Ovary (tissue), 9 donors: Measurements from ENCODE around the gene ENTPD8. TPM values are rescaled to one million over a fixed set of nuclear protein-coding genes. Genes with fewer than 3 reads are reported as not detected.
A peak's percentile ranks its signal among the peaks of the same experiment; 100 is the strongest.

Experiments
- DNase-seq, 5 donors: peaks; one replicate each; pipeline ENCODE4 v3.0.0-alpha.2; 2019 to 2020
- H3K27ac ChIP-seq, 2 donors: fragments of 200-600 bp; one replicate each; pipeline versions ENCODE4 v1.5.1 to v1.8.0; 2019 to 2022
- H3K27me3 ChIP-seq: fragments of 200-600 bp; one replicate; pipeline ENCODE4 v1.8.0; 2022
- H3K36me3 ChIP-seq: fragments of 200-600 bp; sonication (generic); one replicate; pipeline ENCODE4 v1.5.1; 2019
- H3K4me1 ChIP-seq: one replicate; pipeline ENCODE4 v1.8.1; 2013; ENCODE audit warnings: mild to moderate bottlenecking, moderate library complexity; ENCODE audit not compliant: insufficient read depth
- H3K4me3 ChIP-seq: fragments of 200-600 bp; sonication (generic); one replicate; pipeline ENCODE4 v1.5.1; 2017
- H3K9me3 ChIP-seq, 2 donors: fragments of 200-600 bp in 1 of 2; sonication (generic) in 1 of 2; one replicate each; pipeline versions ENCODE4 v1.5.1 to v1.8.1; 2013 to 2019; ENCODE audit warnings: mild to moderate bottlenecking in 1 of 2, moderate library complexity in 1 of 2
- EP300 ChIP-seq: sonication (generic); formaldehyde crosslinking; IDR thresholded peaks from one replicate; pipeline ENCODE4 v1.6.1; 2017; ENCODE audit warnings: antibody characterized with exemption
- POLR2A ChIP-seq: fragments of 450-650 bp; IDR thresholded peaks from one replicate; pipeline ENCODE4 v1.6.1; 2017; ENCODE audit warnings: antibody characterized with exemption, mild to moderate bottlenecking, moderate library complexity
- WGBS, 3 donors: extraction: QIAGEN DNeasy Blood & Tissue Kit in 1 of 3; methylation state at CpG; one replicate each; pipeline versions ENCODE4 v1.1.5 to v1.1.7; 2013 to 2017; 5-methylcytosine and 5-hydroxymethylcytosine counted together
- intact Hi-C, 4 donors: fragments of 100-400 bp; cut with DNase I; formaldehyde crosslinking; loops; one replicate each; pipeline versions ENCODE4 v1.11.0 to v1.15.1; 2022 to 2023
- polyA plus RNA-seq, 2 donors: library from polyadenylated mRNA; stranded (reverse); fragments of 200-250 nt in 1 of 2; fragments of 350-450 nt in 1 of 2; fragmentation: Illumina TruSeq in 1 of 2; extraction: RNeasy Lipid Tissue Mini Kit (QIAGEN cat#74804) in 1 of 2; gene quantifications; one replicate each; pipeline ENCODE4 v1.2.3, GENCODE V29; 2013 to 2014
- total RNA-seq, 7 donors: library from RNA; depleted of rRNA in 2 of 7; stranded (reverse); fragments of >200 nt in 2 of 7; fragmentation: NEBNext Ultra II Directional in 3 of 7; extraction: Animal tissue kit (Norgen Biotek cat#: 25700) in 3 of 7; gene quantifications; one replicate each; pipeline versions ENCODE4 v1.1.0 to v1.2.4, GENCODE V29; 2016 to 2023
- TF ChIP-seq, protein P1 (sequence below), 3 donors: fragments of 450-650 bp in 2 of 3; fragments of 200-600 bp in 1 of 3; IDR thresholded peaks; one replicate each; pipeline versions ENCODE4 v1.5.1 to v1.8.0; 2016 to 2022; ENCODE audit warnings: antibody characterized with exemption in 3 of 3, mild to moderate bottlenecking in 1 of 3
- donor health status: DM: no; HTN: no; CAD: no; lungs with moderate emphysema.
- donor health status: DM: no; HTN: no; CAD: no.
- donor health status: Bipolar disorder and iron deficiency.
- donor health status: DM: yes; HTN: yes; CAD: no.
- donor health status: DM: no; HTN: no; CAD: no.
- donor health status: DM: yes; HTN: yes; CAD: no.

Gene ENTPD8
- total and polyA plus RNA-seq, 9 donors, result 0.10 to 0.57 (median 0.17) TPM; not detected in 3

DNA sequence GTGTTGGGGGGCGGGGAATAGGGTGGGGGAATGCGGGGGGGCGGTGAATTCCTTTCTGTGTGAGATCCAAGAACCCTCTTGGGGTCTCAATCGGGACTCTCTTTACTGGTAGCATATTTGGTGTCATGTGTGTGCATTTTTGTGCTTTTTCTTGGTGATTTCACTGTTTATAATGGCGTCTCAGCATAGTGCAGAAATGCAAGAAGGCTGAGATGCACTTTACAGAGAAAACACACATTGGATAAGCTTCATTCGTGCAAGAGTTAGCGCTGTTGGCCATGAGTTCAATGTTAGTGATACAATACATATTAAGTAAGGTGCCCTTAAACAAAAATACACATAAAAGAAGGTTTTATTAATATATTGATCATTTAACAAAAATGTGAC, 771 bp upstream of the ENTPD8 start:
- Histone ChIP-seq H3K4me1 (no peaks in the 10 kb centered on the region), H3K27me3 (no peaks in the 10 kb centered on the region), H3K36me3 (no peaks in the 10 kb centered on the region), H3K9me3 (no peaks in the 10 kb centered on the region), H3K27ac (no peak overlapping the region), H3K4me3 (no peak overlapping the region)
- no peak for DNase-seq
- intact Hi-C loops, result loop anchor here in 1 of 4 donors (10.0 kb wide), 1 partner anchor 147 kb away; no protein-coding TSS in a partner anchor
- TF ChIP-seq POLR2A, result no peak
- TF ChIP-seq, protein P1, sequence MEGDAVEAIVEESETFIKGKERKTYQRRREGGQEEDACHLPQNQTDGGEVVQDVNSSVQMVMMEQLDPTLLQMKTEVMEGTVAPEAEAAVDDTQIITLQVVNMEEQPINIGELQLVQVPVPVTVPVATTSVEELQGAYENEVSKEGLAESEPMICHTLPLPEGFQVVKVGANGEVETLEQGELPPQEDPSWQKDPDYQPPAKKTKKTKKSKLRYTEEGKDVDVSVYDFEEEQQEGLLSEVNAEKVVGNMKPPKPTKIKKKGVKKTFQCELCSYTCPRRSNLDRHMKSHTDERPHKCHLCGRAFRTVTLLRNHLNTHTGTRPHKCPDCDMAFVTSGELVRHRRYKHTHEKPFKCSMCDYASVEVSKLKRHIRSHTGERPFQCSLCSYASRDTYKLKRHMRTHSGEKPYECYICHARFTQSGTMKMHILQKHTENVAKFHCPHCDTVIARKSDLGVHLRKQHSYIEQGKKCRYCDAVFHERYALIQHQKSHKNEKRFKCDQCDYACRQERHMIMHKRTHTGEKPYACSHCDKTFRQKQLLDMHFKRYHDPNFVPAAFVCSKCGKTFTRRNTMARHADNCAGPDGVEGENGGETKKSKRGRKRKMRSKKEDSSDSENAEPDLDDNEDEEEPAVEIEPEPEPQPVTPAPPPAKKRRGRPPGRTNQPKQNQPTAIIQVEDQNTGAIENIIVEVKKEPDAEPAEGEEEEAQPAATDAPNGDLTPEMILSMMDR (IDR thresholded peaks at IDR 0.05), result no peak
- no peak for TF ChIP-seq EP300
- 15 to 20% (median 16%) methylated on average over 6 to 7 of the region's 7 CpGs for WGBS, 3 donors

DNA sequence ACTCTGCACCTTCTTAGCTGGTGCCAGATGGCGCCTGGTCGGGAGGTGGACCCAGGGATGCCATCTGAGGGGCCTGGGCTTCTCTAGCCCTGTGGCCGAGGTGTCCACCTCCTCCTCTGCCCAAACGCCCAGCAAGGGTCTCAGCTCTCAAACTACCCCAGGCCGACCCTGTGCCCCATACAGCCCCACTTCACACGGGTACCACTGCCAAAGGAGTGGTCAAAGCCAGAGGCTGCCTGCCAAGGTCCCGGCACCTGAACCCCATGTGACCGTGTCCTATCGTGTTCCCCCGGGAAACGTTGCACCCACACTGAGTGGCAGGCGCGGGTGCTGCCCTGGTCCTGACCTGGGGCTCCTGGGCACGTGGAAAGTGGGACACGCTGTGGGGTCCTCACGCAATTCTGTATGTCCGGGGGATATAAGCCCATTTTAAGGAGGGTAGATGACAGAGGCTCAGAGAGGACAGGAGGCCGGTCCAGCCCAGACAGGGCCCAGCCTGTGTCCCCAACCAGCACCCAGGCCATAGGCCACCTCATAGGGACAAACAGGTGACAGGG, 1.9 kb downstream of the ENTPD8 start:
- intact Hi-C loops, result no loop called here
- no peak overlapping the region for H3K27ac ChIP-seq
- no peaks in the 10 kb centered on the region for H3K9me3 ChIP-seq
- WGBS, 3 donors, result 65 to 70% (median 65%) methylated on average over 17 to 18 of the region's 18 CpGs
- no peaks in the 10 kb centered on the region for H3K27me3 ChIP-seq
- DNase-seq, result peak in 2 of 5 donors; percentile 30 to 33
- peaks cover 7% of the 10 kb centered on the region for H3K4me1 ChIP-seq
- TF ChIP-seq POLR2A (no peak), EP300 (no peak)
- TF ChIP-seq, protein P1 (IDR thresholded peaks at IDR 0.05), result no peak
- H3K4me3 ChIP-seq, result no peak overlapping the region
- no peaks in the 10 kb centered on the region for H3K36me3 ChIP-seq

DNA sequence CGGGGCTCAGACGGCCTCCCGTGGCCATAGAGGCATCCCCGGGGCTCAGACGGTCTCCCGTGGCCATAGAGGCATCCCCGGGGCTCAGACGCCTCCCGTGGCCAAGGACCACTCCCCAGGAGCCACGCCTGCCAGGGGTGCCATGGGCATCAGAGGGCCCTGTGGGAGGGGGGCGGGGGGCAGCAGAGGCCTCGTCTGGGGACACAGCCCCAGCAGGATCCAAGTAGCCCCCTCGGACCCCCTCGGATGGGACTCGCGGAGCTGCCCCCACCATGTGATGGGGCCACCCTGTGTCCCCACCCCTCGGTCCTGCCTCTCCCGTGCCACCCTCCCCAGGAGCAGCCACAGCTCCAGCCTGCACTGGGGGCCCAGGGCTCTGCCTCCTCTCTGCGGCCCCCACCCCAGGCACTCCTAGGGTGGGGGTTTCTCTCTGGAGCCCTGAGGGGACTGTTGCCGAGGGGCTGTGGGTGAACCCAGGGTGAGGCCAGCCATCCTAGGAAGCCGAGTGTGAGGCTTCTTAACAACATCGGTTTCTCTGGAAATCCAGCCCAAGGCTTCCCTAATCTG, 2.5 kb downstream of the ENTPD8 start:
- H3K4me1 ChIP-seq, result peaks cover 7% of the 10 kb centered on the region
- no peaks in the 10 kb centered on the region for H3K27me3 ChIP-seq
- intact Hi-C loops, result no loop called here
- no peak overlapping the region for H3K27ac ChIP-seq
- TF ChIP-seq EP300 (no peak), POLR2A (no peak)
- TF ChIP-seq, protein P1 (IDR thresholded peaks at IDR 0.05), result no peak
- H3K9me3 ChIP-seq, result no peaks in the 10 kb centered on the region
- WGBS, 3 donors, result 73 to 76% (median 74%) methylated on average over 21 to 22 of the region's 22 CpGs
- peak in 2 of 5 donors; percentile 21 to 35 for DNase-seq
- H3K36me3 ChIP-seq, result no peaks in the 10 kb centered on the region
- H3K4me3 ChIP-seq, result no peak overlapping the region

DNA sequence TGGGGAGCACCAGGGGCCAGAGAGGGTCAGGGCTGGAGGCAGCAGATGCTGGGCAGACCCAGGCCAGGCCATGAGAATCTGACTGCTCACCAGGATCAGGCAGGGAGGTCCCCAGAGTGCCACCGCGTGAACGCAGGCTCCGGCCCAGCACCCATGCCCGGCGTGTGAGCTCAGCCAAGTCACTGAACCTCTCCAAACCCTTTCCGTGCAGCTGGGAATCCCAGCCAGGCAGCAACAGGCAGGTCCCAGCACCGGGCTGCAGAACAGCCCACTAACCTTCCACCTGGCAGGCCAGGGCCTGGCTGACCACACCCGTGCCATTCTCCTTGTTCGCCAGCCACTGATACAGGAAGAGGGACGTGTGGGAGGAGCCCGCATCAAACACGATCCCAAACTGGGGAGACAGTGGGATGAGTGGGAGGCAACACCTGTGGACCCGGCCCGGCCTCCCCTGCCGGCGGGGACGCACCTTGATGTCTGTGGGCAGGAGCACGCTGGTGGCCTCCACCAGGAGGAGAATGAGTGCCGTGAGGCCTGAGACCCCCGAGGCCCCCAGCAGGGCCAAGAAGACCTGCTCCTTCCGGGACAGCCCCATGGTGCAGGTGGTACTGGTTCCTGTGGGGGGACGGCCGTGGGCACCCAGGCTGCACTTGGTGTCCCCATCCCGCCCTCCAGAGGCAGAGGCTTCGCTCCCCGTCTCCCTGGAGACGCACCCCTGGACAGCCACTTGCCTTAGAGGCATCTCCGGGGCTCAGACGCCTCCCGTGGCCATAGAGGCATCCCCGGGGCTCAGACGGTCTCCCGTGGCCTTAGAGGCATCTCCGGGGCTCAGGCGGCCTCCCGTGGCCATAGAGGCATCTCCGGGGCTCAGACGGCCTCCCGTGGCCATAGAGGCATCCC, 3.2 kb downstream of the ENTPD8 start:
- Histone ChIP-seq H3K27ac (no peak overlapping the region), H3K9me3 (no peaks in the 10 kb centered on the region), H3K36me3 (no peaks in the 10 kb centered on the region), H3K4me1 (peaks cover 7% of the 10 kb centered on the region), H3K27me3 (no peaks in the 10 kb centered on the region), H3K4me3 (no peak overlapping the region)
- DNase-seq, result peak in 2 of 5 donors; percentile 29 to 35
- 65 to 71% (median 68%) methylated on average over 28 to 40 of the region's 40 CpGs for WGBS, 3 donors
- TF ChIP-seq POLR2A (no peak), EP300 (no peak)
- TF ChIP-seq, protein P1 (IDR thresholded peaks at IDR 0.05), result no peak
- intact Hi-C loops, result no loop called here
